GM15510 (cell line): ENCODE results near the gene ACTG2.

Experiments used
- POLR2A ChIP-seq: IDR thresholded peaks from 3 replicates; pipeline ENCODE4 v1.6.1; 2011; ENCODE audit warnings: borderline replicate concordance; ENCODE audit not compliant: insufficient read length; ENCODE audit errors: extremely low read depth

ACTG2 gene

DNA sequence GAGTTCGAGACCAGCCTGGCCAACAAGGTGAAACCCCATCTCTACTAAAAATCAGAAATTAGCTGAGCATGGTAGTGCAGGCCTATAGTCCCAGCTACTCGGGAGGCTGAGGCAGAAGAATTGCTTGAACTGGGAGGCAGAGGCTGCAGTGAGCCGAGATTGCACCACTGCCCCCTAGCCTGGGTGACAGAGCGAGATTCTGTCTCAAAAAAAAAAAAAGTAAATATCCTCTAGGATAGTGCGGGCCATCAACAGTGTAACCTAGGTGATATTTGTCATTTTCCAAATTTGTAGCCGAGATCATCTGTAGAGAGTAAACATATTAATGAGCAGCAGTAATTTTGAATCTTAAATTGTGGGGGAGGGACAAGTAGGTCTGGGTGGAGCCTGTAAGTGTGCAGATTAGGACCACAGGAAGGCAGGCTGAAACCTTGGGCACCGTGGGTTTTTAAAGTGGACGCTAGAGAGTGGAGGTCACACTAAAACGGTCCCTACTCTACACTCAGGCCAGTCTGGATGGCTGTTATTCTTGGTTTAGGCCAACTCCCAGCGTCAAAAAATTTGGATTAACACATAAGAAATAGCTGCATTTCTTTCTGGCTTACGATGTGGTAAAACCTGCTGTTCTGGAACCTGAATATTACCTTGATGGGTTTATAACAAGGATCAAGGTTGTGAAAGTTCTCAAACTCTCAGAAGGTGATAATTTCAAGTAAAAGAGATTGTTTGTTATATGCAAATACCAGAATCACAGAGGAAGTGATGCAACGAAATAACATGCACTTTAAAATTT lies 69.2 kb downstream of the ACTG2 start:
- no peak for TF ChIP-seq POLR2A

DNA sequence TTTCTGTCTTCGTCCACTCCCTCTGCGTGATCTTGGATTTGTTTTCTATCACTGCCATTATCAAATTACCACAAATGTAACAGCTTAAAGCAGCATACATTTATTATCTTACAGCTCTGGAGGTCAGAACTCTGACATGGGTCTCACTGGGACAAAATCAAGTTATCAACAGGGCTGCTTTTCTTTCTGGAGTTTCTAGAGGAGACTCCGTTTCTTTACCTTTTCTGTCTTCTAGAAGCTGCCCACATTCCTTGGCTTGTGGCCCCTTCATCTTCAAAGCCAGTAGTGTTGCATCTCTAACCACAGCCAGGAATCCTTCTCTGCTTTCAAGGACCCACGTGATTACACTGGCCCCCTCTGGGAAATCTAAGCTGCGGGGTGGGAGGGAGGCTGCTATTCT lies 70.0 kb downstream of the ACTG2 start:
- TF ChIP-seq POLR2A = no peak

DNA sequence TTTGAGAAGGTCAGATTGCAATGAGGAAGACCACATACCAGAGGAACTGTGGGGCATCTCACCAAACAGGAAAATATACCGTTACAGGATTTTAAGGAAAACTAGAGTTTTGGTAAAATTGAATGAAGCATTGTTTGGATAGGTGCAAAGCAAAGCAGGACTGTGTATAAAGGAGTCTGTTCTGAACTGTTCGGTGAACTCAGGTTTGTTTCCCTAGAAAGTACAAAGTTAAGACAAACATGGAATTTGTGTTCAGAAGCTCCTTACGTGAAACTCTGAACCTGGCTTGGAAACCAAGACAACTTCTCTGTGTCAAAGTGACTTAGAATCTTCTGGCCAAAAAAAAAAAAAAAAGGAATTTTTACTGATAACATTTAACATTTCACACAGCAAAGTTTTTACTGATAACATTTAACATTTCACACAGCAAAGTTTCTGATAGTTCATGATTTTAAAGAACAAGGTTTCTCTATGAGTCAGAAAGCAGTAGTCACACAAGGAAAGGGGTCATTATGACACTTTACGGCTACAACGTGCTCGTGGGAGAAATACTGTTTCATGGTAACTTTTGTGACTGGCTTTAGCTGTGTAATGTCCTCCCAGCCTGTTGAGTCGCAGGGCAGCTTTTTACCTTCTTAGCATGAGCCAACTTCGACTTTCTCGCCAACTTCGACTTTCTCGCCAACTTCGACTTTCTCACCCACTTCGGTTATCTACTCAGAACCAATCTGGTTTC lies 70.7 kb downstream of the ACTG2 start:
- no peak for TF ChIP-seq POLR2A

DNA sequence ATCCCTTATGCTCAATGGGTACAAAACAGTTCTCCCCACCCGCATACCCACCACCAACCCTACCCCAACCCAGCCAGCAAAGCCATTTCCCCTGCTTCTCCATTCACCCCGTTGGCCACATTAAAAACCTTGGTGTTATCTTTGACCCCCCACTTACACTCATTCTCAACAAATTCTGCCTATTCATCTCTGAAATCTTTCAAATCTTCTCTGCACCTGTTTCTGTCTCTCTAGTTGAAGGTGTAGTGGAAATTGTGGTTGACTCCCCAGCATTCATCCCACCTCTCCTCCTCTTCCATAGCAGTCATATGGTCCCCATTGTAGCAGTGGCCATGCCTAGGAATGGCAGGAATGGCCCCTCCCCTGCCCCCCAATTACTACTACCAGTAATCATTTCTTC lies 71.4 kb downstream of the ACTG2 start:
- no peak for TF ChIP-seq POLR2A

DNA sequence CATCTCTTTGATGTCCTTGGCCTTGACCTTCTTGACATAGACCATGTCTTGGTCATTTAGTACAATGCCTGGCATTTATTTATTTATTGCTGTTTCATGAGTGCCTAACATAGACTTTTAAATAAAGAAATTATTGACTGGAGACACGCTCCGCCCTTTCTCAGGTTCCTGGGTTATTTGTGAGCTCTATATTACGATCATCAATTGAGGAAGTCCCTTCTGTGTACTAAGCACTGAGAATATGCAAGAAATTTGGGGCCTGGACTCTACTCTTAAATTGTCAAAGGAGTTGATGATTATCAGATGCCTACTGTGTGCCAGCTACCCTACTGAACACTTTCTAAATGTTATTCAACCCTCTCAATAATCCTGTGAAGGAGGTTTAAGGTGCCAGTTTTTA lies 72.2 kb downstream of the ACTG2 start:
- no peak for TF ChIP-seq POLR2A

DNA sequence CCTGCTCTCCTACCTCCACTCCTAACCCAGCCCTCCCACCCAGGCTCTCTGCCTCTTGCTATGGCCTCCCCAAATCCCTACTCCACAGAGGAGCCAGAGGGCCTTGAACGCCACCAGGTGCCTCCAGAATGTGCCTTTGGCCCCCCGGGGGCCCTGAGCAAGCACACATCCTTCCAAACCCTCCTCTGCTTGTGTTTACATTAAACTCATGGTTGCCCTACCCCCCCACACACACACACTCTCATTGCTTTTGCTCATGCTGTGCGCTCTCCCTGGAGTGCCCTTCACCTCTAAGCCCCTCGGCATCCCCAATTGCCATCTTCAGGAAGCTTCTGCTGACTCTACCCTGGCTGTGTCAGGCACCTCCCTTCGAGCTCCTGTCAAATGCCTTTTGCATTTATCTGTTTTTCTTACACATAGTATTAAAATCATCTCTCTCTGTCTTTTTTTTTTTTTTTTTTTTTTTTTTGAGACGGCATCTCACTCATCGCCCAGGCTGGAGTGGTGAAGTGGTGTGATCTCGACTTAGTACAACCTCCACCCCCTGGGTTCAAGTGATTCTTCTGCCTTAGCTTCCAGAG lies 75.6 kb downstream of the ACTG2 start:
- TF ChIP-seq POLR2A = no peak

DNA sequence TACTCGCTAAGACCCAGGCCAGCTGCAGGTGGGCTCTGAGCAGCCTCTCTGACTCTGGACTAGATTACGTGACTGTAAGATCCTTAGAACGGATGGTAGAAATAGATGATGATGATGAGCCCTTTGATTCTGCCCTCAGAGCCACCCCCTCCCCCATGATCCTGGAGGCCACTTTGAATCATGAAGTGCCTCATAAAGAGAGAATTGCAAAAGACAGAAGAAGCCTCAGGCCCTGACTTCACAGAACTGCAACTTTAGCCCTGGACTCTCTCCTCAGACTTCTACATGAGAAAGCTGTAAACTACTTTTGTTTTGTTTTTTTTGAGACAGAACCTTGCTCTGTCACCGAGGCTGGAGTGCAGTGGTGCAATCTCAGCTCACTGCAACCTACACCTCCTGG lies 76.5 kb downstream of the ACTG2 start:
- no peak for TF ChIP-seq POLR2A
